Smooth muscle cell (in vitro differentiated cells): Measurements from ENCODE around the gene MSRB3. TPM values are rescaled to one million over a fixed set of nuclear protein-coding genes. Genes with fewer than 3 reads are reported as not detected.

Source experiments
- DNase-seq: peaks from one replicate; lab custom pipeline; 2025; ENCODE audit not compliant: unreplicated experiment; lab: John Stamatoyannopoulos, UW
- H2AFZ ChIP-seq: fragments of 200-600 bp; sonication (generic); 2 replicates; pipeline ENCODE4 v1.6.0; 2016; ENCODE audit warnings: antibody characterized with exemption, low read depth, mild to moderate bottlenecking
- H3F3A ChIP-seq: fragments of 200-600 bp; sonication (generic); 2 replicates; pipeline ENCODE4 v1.6.0; 2017; ENCODE audit warnings: antibody characterized with exemption, low read depth
- H3K27ac ChIP-seq: fragments of 200-600 bp; sonication (generic); 2 replicates; pipeline ENCODE4 v1.5.1; 2016; ENCODE audit warnings: low read depth, mild to moderate bottlenecking
- H3K27me3 ChIP-seq: fragments of 200-600 bp; sonication (generic); 2 replicates; pipeline ENCODE4 v1.6.1; 2016; ENCODE audit warnings: low read depth, mild to moderate bottlenecking
- H3K36me3 ChIP-seq: fragments of 200-600 bp; sonication (generic); 2 replicates; pipeline ENCODE4 v1.5.1; 2016; ENCODE audit warnings: low read depth
- H3K4me1 ChIP-seq: fragments of 200-600 bp; sonication (generic); 2 replicates; pipeline ENCODE4 v1.5.1; 2016; ENCODE audit warnings: low read depth
- H3K4me2 ChIP-seq: fragments of 200-600 bp; sonication (generic); 2 replicates; pipeline ENCODE4 v1.6.0; 2016; ENCODE audit warnings: mild to moderate bottlenecking
- H3K4me3 ChIP-seq: fragments of 200-600 bp; sonication (generic); 2 replicates; pipeline ENCODE4 v1.5.1; 2016; ENCODE audit warnings: mild to moderate bottlenecking
- H3K79me2 ChIP-seq: fragments of 200-600 bp; sonication (generic); 2 replicates; pipeline ENCODE4 v1.6.0; 2016; ENCODE audit warnings: low read depth, mild to moderate bottlenecking
- H3K9ac ChIP-seq: fragments of 200-600 bp; sonication (generic); 2 replicates; pipeline ENCODE4 v1.6.0; 2016; ENCODE audit warnings: low read depth
- H3K9me3 ChIP-seq: fragments of 200-600 bp; sonication (generic); replicated peaks from 2 replicates; pipeline ENCODE4 v1.5.1; 2016; ENCODE audit warnings: low read depth
- H4K20me1 ChIP-seq: fragments of 200-600 bp; sonication (generic); 2 replicates; pipeline ENCODE4 v1.6.0; 2016; ENCODE audit warnings: low read depth
- CTCF ChIP-seq: fragments of 200-600 bp; sonication (generic); IDR thresholded peaks from 2 replicates; pipeline ENCODE4 v1.5.1; 2017; ENCODE audit warnings: borderline replicate concordance, mild to moderate bottlenecking, antibody characterized with exemption; ENCODE audit not compliant: insufficient read depth, poor library complexity, severe bottlenecking
- WGBS: methylation state at CpG from one replicate; pipeline ENCODE4 v1.1.7; 2016; ENCODE audit warnings: low lambda C conversion rate; 5-methylcytosine and 5-hydroxymethylcytosine counted together
- polyA plus RNA-seq: library from polyadenylated mRNA; unstranded; fragments of >200 nt; fragmentation: Nextera tagmentation; extraction: Ambion mirVana; gene quantifications from 2 replicates; pipeline ENCODE4 v1.2.1, GENCODE V29; 2016
- total RNA-seq: library from RNA; depleted of rRNA; stranded (reverse); fragments of >200 nt; gene quantifications from 2 replicates; pipeline ENCODE4 v1.2.3, GENCODE V29; 2014

The MSRB3 gene
- total and polyA plus RNA-seq, 2 experiments from 2014 or later = 63.1 to 107 TPM

DNA sequence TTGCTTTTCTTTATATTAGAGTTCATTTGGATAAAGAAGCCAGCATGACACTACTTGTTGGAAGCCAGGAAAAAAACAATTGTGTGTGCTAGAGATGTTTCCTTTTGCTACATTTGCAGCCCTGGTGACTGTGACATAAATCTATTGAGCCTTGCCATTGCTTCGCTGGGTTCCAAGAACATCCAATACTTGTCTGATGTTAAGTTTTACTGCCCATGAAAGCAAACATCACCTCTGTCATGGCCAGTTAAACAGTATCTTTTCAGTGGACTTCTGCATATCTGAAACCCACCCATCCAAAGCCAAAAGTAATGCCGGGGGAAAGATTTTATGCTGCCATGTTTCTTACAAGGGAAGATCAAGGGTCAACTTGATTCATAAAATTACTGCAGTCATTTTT, 184.0 kb downstream of the MSRB3 start:
- no peaks in the 10 kb centered on the region for H3K4me1 ChIP-seq
- no peaks in the 10 kb centered on the region for H3K9me3 ChIP-seq
- H3K9ac ChIP-seq = no peak overlapping the region
- no peak overlapping the region for H3K4me2 ChIP-seq
- DNase-seq = no peak
- peaks cover 3% of the 10 kb centered on the region for H3K36me3 ChIP-seq
- no peaks in the 10 kb centered on the region for H3K27me3 ChIP-seq
- H3K4me3 ChIP-seq = no peak overlapping the region
- no peaks in the 10 kb centered on the region for H4K20me1 ChIP-seq
- WGBS = 98% methylated on average over 2 of the region's 2 CpGs
- H2AFZ ChIP-seq = no peak overlapping the region
- no peak for TF ChIP-seq CTCF
- H3K27ac ChIP-seq = no peak overlapping the region
- no peaks in the 10 kb centered on the region for H3K79me2 ChIP-seq
- H3F3A ChIP-seq = no peaks in the 10 kb centered on the region

DNA sequence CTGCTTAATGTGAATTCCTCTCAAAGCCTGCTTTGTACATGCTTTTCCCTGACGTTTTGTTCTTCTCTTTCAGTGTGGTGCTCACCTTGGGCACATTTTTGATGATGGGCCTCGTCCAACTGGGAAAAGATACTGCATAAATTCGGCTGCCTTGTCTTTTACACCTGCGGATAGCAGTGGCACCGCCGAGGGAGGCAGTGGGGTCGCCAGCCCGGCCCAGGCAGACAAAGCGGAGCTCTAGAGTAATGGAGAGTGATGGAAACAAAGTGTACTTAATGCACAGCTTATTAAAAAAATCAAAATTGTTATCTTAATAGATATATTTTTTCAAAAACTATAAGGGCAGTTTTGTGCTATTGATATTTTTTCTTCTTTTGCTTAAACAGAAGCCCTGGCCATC, 184.6 kb downstream of the MSRB3 start:
- H3K27ac ChIP-seq = no peak overlapping the region
- no peak for TF ChIP-seq CTCF
- WGBS = 97% methylated on average over 9 of the region's 9 CpGs
- H3F3A ChIP-seq = no peaks in the 10 kb centered on the region
- H3K27me3 ChIP-seq = no peaks in the 10 kb centered on the region
- H3K4me1 ChIP-seq = no peaks in the 10 kb centered on the region
- no peaks in the 10 kb centered on the region for H4K20me1 ChIP-seq
- no peak overlapping the region for H3K4me2 ChIP-seq
- DNase-seq = no peak
- H2AFZ ChIP-seq = no peak overlapping the region
- H3K9me3 ChIP-seq = no peaks in the 10 kb centered on the region
- H3K9ac ChIP-seq = no peak overlapping the region
- no peak overlapping the region for H3K4me3 ChIP-seq
- H3K36me3 ChIP-seq = peaks cover 3% of the 10 kb centered on the region
- H3K79me2 ChIP-seq = no peaks in the 10 kb centered on the region

- Histone ChIP-seq H3K27ac (no peak overlapping the region), H2AFZ (no peak overlapping the region), H3K9me3 (no peaks in the 10 kb centered on the region), H4K20me1 (no peaks in the 10 kb centered on the region), H3K36me3 (peaks cover 3% of the 10 kb centered on the region), H3K4me3 (no peak overlapping the region), H3K4me1 (no peaks in the 10 kb centered on the region), H3K4me2 (no peak overlapping the region), H3K79me2 (no peaks in the 10 kb centered on the region), H3K9ac (no peak overlapping the region), H3F3A (no peaks in the 10 kb centered on the region), H3K27me3 (no peaks in the 10 kb centered on the region)
- no peak for DNase-seq
- 100% methylated on average over 1 of the region's 1 CpG for WGBS
- TF ChIP-seq CTCF = no peak
Observed at GRCh38 chr12:65463611-65464010, 185.1 kb downstream of the MSRB3 start.

DNA sequence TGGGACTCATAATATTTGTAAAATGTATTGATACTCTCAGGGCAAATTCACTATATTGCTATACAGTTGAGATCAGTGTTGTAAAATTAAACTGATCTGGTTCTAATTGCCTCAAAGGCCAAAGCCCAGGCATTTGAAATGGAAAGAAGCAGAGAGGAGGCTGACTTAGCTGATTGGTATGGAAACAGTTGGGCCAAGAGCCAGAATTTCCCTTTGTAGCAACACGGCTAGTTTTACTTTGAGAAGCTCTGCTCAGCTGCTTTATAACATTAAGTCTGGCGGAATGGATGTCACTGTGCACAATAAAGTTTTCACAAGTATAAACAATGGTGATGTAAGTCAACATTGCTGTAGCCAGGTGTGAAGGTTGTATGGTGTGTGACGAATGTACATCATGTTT, 186.4 kb downstream of the MSRB3 start:
- Histone ChIP-seq H3K9ac (no peak overlapping the region), H3K4me2 (peak overlapping the region; percentile 39)

More for the DNA sequence above, 186.4 kb downstream of the MSRB3 start:
- H3F3A ChIP-seq = no peaks in the 10 kb centered on the region
- no peaks in the 10 kb centered on the region for H4K20me1 ChIP-seq
- H3K9me3 ChIP-seq = no peaks in the 10 kb centered on the region
- no peaks in the 10 kb centered on the region for H3K4me1 ChIP-seq
- WGBS = 57% methylated on average over 3 of the region's 3 CpGs
- H2AFZ ChIP-seq = no peak overlapping the region
- no peak overlapping the region for H3K4me3 ChIP-seq
- no peak for DNase-seq
- peak overlapping the region; percentile 47 for H3K27ac ChIP-seq
- H3K27me3 ChIP-seq = no peaks in the 10 kb centered on the region
- TF ChIP-seq CTCF = no peak
- no peaks in the 10 kb centered on the region for H3K79me2 ChIP-seq
- peaks cover 3% of the 10 kb centered on the region for H3K36me3 ChIP-seq
